ENCODE results near the gene MEX3D. TPM values are rescaled to one million over a fixed set of nuclear protein-coding genes. Genes with fewer than 3 reads are reported as not detected.

Gene MEX3D
- total RNA-seq, 1 donor from 2014 or later = 2.1 TPM

GRCh38 chr19:1529430-1529816 is 38.7 kb downstream of the MEX3D start:
- POLR2A ChIA-PET = no interaction called here
- intact Hi-C loops (cut with micrococcal nuclease) = no loop called here
- no peaks in the 10 kb centered on the region for H3K36me3 Mint-ChIP-seq (ENCODE audit: low read depth)
- H3K27me3 Mint-ChIP-seq = peaks cover 42% of the 10 kb centered on the region
- H3K27ac Mint-ChIP-seq = no peak overlapping the region
- H3K9me3 Mint-ChIP-seq = no peaks in the 10 kb centered on the region
- H3K4me3 Mint-ChIP-seq = no peak overlapping the region
- DNase-seq (no peak), ATAC-seq (ENCODE audit: low read depth) (no peak)
- TF ChIP-seq CTCF (IDR thresholded peaks at IDR 0.05) = no peak
- CTCF ChIA-PET = no interaction called here
- H3K4me1 Mint-ChIP-seq = peaks cover 3% of the 10 kb centered on the region

- ChIA-PET POLR2A (no interaction called here), CTCF (no interaction called here)
- H3K36me3 Mint-ChIP-seq (ENCODE audit: low read depth) = no peaks in the 10 kb centered on the region
- TF ChIP-seq CTCF (IDR thresholded peaks at IDR 0.05) = no peak
- no peak for ATAC-seq (ENCODE audit: low read depth)
- peaks cover 5% of the 10 kb centered on the region for H3K4me1 Mint-ChIP-seq
- intact Hi-C loops (cut with micrococcal nuclease) = no loop called here
- no peak overlapping the region for H3K4me3 Mint-ChIP-seq
- DNase-seq = no peak
- H3K27me3 Mint-ChIP-seq = peaks cover 44% of the 10 kb centered on the region
- no peaks in the 10 kb centered on the region for H3K9me3 Mint-ChIP-seq
- no peak overlapping the region for H3K27ac Mint-ChIP-seq
These were observed 39.3 kb downstream of the MEX3D start for GRCh38 chr19:1528596-1529429.

- CTCF ChIA-PET = no interaction called here
- DNase-seq (no peak), ATAC-seq (ENCODE audit: low read depth) (no peak)
- Mint-ChIP-seq H3K27ac (no peak overlapping the region), H3K4me3 (no peak overlapping the region), H3K36me3 (ENCODE audit: low read depth) (no peaks in the 10 kb centered on the region), H3K27me3 (peaks cover 48% of the 10 kb centered on the region), H3K9me3 (no peaks in the 10 kb centered on the region), H3K4me1 (peaks cover 5% of the 10 kb centered on the region)
- intact Hi-C loops (cut with micrococcal nuclease) = no loop called here
- TF ChIP-seq CTCF (IDR thresholded peaks at IDR 0.05) = no peak
- POLR2A ChIA-PET = no interaction called here
These were observed 40.3 kb downstream of the MEX3D start for GRCh38 chr19:1527650-1528309.

GRCh38 chr19:1526979-1527649 is 41.0 kb downstream of the MEX3D start:
- Mint-ChIP-seq H3K27ac (no peak overlapping the region), H3K4me1 (peaks cover 5% of the 10 kb centered on the region), H3K27me3 (peaks cover 48% of the 10 kb centered on the region), H3K36me3 (ENCODE audit: low read depth) (no peaks in the 10 kb centered on the region), H3K4me3 (no peak overlapping the region), H3K9me3 (no peaks in the 10 kb centered on the region)
- TF ChIP-seq CTCF (IDR thresholded peaks at IDR 0.05) = no peak
- ChIA-PET POLR2A (no interaction called here), CTCF (no interaction called here)
- DNase-seq = no peak
- intact Hi-C loops (cut with micrococcal nuclease) = no loop called here
- no peak for ATAC-seq (ENCODE audit: low read depth)
